MV-4-11 (cell line): ENCODE measurements around the gene TBC1D2B.

Experiments
- DNase-seq: peaks from one replicate; lab custom pipeline; 2025; lab: John Stamatoyannopoulos, UW

The TBC1D2B gene

GRCh38 chr15:78054966-78055365, 22.5 kb downstream of the TBC1D2B start:
- DNase-seq = no peak

GRCh38 chr15:78054518-78054917, 23.0 kb downstream of the TBC1D2B start:
- no peak for DNase-seq

- DNase-seq = no peak
These were observed 25.0 kb downstream of the TBC1D2B start for GRCh38 chr15:78052545-78052944.

- peak; percentile 50 for DNase-seq
These were observed 25.5 kb downstream of the TBC1D2B start for GRCh38 chr15:78052001-78052401.

GRCh38 chr15:78051596-78051995, 25.9 kb downstream of the TBC1D2B start:
- DNase-seq = no peak

- peak; percentile 20 for DNase-seq
These were observed 26.7 kb downstream of the TBC1D2B start for GRCh38 chr15:78050826-78051225.

- no peak for DNase-seq
These were observed 27.1 kb downstream of the TBC1D2B start for GRCh38 chr15:78050441-78050809.

- DNase-seq = peak; percentile 89
These were observed 27.6 kb downstream of the TBC1D2B start for GRCh38 chr15:78049691-78050440.

- DNase-seq = no peak
These were observed 28.9 kb downstream of the TBC1D2B start for GRCh38 chr15:78048628-78048920.

GRCh38 chr15:78047761-78048627, 29.5 kb downstream of the TBC1D2B start:
- DNase-seq = peak; percentile 90

GRCh38 chr15:78046796-78047341, 30.6 kb downstream of the TBC1D2B start:
- peak; percentile 44 for DNase-seq

- DNase-seq = no peak
These were observed 32.3 kb downstream of the TBC1D2B start for GRCh38 chr15:78045189-78045588.

- peak; percentile 88 for DNase-seq
These were observed 32.9 kb downstream of the TBC1D2B start for GRCh38 chr15:78044407-78045155.

- DNase-seq = no peak
These were observed 35.6 kb downstream of the TBC1D2B start for GRCh38 chr15:78041946-78042345.

GRCh38 chr15:78040653-78041244, 36.8 kb downstream of the TBC1D2B start:
- DNase-seq = no peak

- no peak for DNase-seq
These were observed 38.8 kb downstream of the TBC1D2B start for GRCh38 chr15:78038585-78039247.

GRCh38 chr15:78037779-78038305, 39.7 kb downstream of the TBC1D2B start:
- no peak for DNase-seq

- DNase-seq = no peak
These were observed 40.2 kb downstream of the TBC1D2B start for GRCh38 chr15:78037328-78037727.

- DNase-seq = no peak
These were observed 41.5 kb downstream of the TBC1D2B start for GRCh38 chr15:78035861-78036476.

- no peak for DNase-seq
These were observed 42.2 kb downstream of the TBC1D2B start for GRCh38 chr15:78035321-78035751.
